Kidney (tissue), 14 donors: ENCODE measurements around the gene ABLIM3. TPM values are rescaled to one million over a fixed set of nuclear protein-coding genes. Genes with fewer than 3 reads are reported as not detected.

Experiments
- DNase-seq, 5 donors: peaks; one replicate each; pipeline ENCODE4 v3.0.0-alpha.2; 2013 to 2020
- FAIRE-seq: peaks from 2 replicates; lab custom pipeline; 2012; peaks lifted over from hg19 to GRCh38; lab: Jason Lieb, UNC
- H3K27ac ChIP-seq, 2 donors: one replicate each; pipeline ENCODE4 v1.7.0; 2013; ENCODE audit warnings: low read depth in 2 of 2, low read length in 2 of 2, inconsistent platforms in 1 of 2
- H3K27me3 ChIP-seq: one replicate; pipeline ENCODE4 v1.7.1; 2013; ENCODE audit warnings: low read length, inconsistent platforms; ENCODE audit not compliant: control insufficient read depth, insufficient read depth
- H3K36me3 ChIP-seq, 3 donors: one replicate each; pipeline versions ENCODE4 v1.7.0 to v1.7.1; 2013; ENCODE audit warnings: low read length in 3 of 3, control low read depth in 1 of 3, inconsistent platforms in 1 of 3; ENCODE audit not compliant: insufficient read depth in 3 of 3, control insufficient read depth in 2 of 3
- H3K4me1 ChIP-seq, 3 donors: one replicate each; pipeline versions ENCODE4 v1.7.0 to v1.7.1; 2013; ENCODE audit warnings: low read length in 3 of 3, inconsistent platforms in 1 of 3, low read depth in 1 of 3; ENCODE audit not compliant: control insufficient read depth in 2 of 3, insufficient read depth in 2 of 3
- H3K4me3 ChIP-seq, 3 donors: one replicate each; pipeline versions ENCODE4 v1.7.0 to v1.8.1; 2013; ENCODE audit warnings: low read length in 3 of 3, control low read depth in 1 of 3, inconsistent platforms in 1 of 3
- H3K9ac ChIP-seq, 3 donors: one replicate each; pipeline versions ENCODE4 v1.7.0 to v1.7.1; 2013; ENCODE audit warnings: low read length in 3 of 3, control low read depth in 1 of 3, inconsistent platforms in 1 of 3
- H3K9me3 ChIP-seq, 3 donors: one replicate each; pipeline versions ENCODE4 v1.7.0 to v1.7.1; 2013; ENCODE audit warnings: low read length in 3 of 3, control low read depth in 1 of 3, inconsistent platforms in 1 of 3; ENCODE audit not compliant: control insufficient read depth in 2 of 3, insufficient read depth in 1 of 3
- intact Hi-C: fragments of 100-400 bp; cut with DNase I; formaldehyde crosslinking; loops from one replicate; pipeline ENCODE4 v1.11.1; 2022
- polyA plus RNA-seq: library from polyadenylated mRNA; stranded (reverse); fragments of 350-450 nt; fragmentation: Illumina TruSeq; extraction: RNeasy Lipid Tissue Mini Kit (QIAGEN cat#74804); gene quantifications from one replicate; pipeline ENCODE4 v1.2.3, GENCODE V29; 2014; ENCODE audit warnings: low read depth, low replicate concordance; ENCODE audit not compliant: insufficient read depth
- total RNA-seq: library from RNA; stranded (reverse); fragmentation: NEBNext Ultra II Directional; extraction: Animal tissue kit (Norgen Biotek cat#: 25700); gene quantifications from one replicate; pipeline ENCODE4 v1.2.1, GENCODE V29; 2021
- TF ChIP-seq, protein P1 (sequence below): IDR thresholded peaks from 3 replicates; pipeline ENCODE4 v1.5.1; 2012; ENCODE audit warnings: mild to moderate bottlenecking, moderate library complexity, borderline replicate concordance; ENCODE audit not compliant: insufficient read depth; ENCODE audit errors: extremely low read depth
- donor health status: control.
- donor health status: control.
- donor health status: control.
- donor health status: control.
- donor health status: control.
- donor health status: DM: yes; HTN: yes; CAD: no.
- donor health status: Normal renal cell carcinoma (clear cell type).

Gene ABLIM3
- total and polyA plus RNA-seq, 2 donors from 2014 or later = 20.1 to 21.7 TPM

DNA sequence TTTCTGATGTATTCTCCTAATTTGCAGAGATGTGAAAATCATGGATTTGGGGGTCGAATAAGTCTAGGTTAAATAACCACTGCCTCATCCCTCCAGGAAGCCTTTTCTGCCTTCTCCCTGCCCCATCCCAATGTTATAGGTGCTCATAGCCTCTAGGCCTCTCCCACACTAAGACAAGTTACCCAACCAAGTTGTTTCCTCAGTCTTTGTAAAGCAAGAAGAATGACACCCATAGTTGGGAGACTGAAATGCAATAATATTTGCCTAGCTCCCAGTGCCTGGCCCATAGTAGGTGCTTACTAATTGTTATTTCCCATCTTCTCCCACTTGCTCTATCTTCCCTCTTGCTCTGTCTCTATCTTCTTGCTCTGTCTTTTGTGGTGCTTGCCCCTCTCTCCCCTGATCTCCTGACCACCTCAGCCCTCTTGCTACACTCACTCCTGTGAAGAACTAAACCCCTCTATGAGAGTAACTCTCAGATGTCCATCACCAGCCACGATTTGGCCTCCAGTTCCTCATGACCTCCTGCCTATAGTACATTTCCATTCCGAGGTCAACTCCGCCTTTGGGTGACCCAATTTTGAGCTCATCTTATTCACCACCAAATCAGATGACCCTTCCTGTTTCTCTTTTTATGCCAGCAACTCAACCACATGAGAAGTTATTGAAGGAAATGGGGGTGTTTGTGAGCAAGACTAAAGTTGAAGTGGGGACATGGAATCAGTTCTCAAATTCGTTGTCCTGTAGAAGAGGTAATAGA, 137.3 kb downstream of the ABLIM3 start:
- no peak for DNase-seq
- Histone ChIP-seq H3K9me3 (no peaks in the 10 kb centered on the region), H3K4me3 (no peak overlapping the region), H3K36me3 (no peaks in the 10 kb centered on the region), H3K4me1 (peaks cover 0 to 2% (median 0%) of the 10 kb centered on the region in 3 donors), H3K27me3 (no peaks in the 10 kb centered on the region), H3K9ac (no peak overlapping the region), H3K27ac (no peak overlapping the region)
- TF ChIP-seq, protein P1, sequence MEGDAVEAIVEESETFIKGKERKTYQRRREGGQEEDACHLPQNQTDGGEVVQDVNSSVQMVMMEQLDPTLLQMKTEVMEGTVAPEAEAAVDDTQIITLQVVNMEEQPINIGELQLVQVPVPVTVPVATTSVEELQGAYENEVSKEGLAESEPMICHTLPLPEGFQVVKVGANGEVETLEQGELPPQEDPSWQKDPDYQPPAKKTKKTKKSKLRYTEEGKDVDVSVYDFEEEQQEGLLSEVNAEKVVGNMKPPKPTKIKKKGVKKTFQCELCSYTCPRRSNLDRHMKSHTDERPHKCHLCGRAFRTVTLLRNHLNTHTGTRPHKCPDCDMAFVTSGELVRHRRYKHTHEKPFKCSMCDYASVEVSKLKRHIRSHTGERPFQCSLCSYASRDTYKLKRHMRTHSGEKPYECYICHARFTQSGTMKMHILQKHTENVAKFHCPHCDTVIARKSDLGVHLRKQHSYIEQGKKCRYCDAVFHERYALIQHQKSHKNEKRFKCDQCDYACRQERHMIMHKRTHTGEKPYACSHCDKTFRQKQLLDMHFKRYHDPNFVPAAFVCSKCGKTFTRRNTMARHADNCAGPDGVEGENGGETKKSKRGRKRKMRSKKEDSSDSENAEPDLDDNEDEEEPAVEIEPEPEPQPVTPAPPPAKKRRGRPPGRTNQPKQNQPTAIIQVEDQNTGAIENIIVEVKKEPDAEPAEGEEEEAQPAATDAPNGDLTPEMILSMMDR = no peak
- FAIRE-seq = no peak
- intact Hi-C loops = no loop called here

DNA sequence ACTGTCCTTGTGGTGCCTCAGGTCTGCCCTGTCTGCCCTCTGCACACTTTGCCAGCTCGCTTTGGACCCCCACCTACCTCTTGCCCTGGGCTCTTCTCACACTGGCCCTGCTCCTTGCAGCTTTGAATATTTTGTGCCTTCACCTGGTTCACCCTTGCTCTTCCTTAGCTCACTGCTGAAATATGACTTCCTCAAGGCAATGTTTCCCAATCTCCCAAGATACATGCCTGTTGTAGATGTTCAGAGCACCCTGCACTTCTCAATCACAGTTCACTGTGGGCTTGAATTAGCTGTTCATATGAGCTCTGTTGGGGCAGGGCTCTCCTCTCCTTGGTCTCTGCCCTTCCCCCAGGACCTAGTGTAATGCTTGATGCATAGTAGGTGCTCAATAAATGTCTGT, 138.4 kb downstream of the ABLIM3 start:
- Histone ChIP-seq H3K9me3 (no peaks in the 10 kb centered on the region), H3K27ac (peak overlapping the region in 1 of 2 donors; percentile 32), H3K9ac (no peak overlapping the region), H3K36me3 (no peaks in the 10 kb centered on the region), H3K4me3 (no peak overlapping the region), H3K4me1 (peaks cover 0 to 2% (median 0%) of the 10 kb centered on the region in 3 donors), H3K27me3 (no peaks in the 10 kb centered on the region)
- FAIRE-seq (no peak), DNase-seq (no peak)
- TF ChIP-seq, protein P1 = no peak
- intact Hi-C loops = no loop called here

DNA sequence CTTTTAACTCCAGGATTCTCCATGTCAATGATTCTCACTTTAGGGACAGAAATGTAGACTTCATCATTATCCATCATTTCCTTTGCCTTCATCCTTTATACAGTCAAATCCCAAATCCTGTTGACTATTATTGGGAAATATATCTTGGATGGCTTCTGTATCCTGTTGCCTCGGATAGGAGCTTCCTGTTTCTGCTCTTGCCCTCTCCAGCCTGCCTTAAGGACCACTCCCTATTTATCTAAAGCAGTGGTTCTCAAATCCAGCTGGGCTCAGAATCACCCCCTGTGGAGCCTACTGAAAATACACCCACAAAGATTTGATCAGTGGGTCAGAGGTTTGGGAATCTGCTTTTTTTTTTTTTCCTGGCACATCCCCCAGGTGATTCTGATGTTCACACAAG, 138.8 kb downstream of the ABLIM3 start:
- peaks cover 0 to 2% (median 0%) of the 10 kb centered on the region in 3 donors for H3K4me1 ChIP-seq
- no peak for FAIRE-seq
- TF ChIP-seq, protein P1 = no peak
- H3K9ac ChIP-seq = no peak overlapping the region
- H3K4me3 ChIP-seq = no peak overlapping the region
- H3K9me3 ChIP-seq = no peaks in the 10 kb centered on the region
- intact Hi-C loops = no loop called here
- H3K27me3 ChIP-seq = no peaks in the 10 kb centered on the region
- no peaks in the 10 kb centered on the region for H3K36me3 ChIP-seq
- no peak for DNase-seq
- H3K27ac ChIP-seq = peak overlapping the region in 1 of 2 donors; percentile 32
